ENCODE measurements around the gene PALB2.
"Not testable (repeated sequence)": the region's sequence is repeated elsewhere in the genome, so short reads cannot be mapped to it uniquely, and the experiment has no call there.

The PALB2 gene

DNA sequence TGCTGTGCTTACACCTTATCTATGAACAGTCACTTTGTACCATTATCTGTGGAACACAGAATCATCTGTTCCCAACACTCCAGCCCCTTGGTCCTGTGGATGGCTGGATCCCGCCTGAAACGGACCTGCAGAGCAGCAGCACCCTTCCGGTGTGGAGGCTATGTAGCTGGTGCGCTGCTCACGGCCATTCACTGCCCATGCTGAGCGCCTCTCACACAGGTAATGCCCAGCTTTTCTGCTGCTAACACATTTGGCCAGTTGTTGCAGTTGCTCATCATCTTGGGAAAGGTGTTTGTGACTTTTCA is 26.2 kb upstream of the PALB2 start:
- peaks cover 94% of the 10 kb centered on the region for H3K36me3 Mint-ChIP-seq
- DNase-seq (ENCODE audit: low spot score in 2 of 2), result no peak
- ATAC-seq, result no peak
- no peaks in the 10 kb centered on the region for H3K9me3 Mint-ChIP-seq
- H3K4me3 Mint-ChIP-seq, result no peak overlapping the region
- no peak overlapping the region for H3K27ac Mint-ChIP-seq
- H3K4me1 Mint-ChIP-seq, result peaks cover 24% of the 10 kb centered on the region

DNA sequence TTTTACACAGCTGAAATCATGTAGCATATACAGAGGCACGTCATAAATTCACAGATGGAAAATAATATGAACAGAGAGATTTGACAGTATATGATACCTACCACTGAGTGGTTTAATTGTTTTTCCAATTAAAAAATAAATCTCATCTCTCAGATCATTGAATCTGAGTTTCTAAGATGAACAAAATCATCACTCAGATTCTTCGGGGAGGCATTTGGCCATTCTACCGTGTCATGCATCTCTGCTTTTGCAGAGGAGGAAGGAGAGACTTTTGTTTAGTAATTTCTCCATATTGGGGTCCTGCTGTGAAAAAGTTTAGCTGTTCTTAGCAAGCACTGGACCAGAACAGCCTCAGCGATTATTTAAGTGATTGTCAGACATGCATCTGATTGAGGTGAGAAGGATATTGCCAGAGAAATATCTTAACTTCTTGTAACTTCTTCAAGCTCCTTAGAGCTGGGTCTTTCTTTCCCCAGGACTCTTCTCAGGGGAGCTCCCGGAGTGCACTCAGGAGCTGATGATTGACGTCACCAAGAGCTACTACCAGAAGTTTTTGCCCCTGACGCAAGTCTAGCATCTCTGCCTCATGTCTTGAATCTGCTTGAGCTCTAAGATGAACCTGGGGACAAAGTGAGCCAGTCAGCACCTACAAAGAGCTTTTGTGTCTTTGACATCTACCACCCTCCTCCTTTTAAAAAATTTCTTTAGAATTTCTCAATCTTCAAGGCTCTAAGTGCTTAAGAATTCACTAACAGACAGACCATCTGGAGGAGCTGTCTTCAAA is 25.7 kb upstream of the PALB2 start:
- H3K4me1 Mint-ChIP-seq, result peaks cover 24% of the 10 kb centered on the region

DNA sequence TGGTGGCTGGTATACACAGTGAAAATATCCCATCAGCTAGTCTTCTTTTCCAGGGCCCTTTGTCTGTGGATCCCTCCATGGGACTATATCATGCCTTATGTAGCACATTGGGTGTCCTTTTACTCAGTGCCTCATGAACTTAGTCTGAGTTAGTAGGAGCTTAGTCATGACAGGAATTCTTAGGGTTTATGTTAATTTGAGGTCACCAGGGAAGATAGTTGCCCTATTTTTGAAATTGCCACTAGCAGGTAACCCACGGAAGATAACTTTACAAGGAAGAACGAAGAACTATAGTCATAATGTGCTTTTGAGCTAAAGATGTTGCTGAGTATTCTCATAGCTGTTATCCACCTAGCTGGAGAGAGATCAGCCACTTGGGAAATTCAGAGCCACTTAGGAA is 22.8 kb upstream of the PALB2 start:
- ATAC-seq, result peak; percentile 67
- peaks cover 6% of the 10 kb centered on the region for H3K4me1 Mint-ChIP-seq
- no peak for DNase-seq (ENCODE audit: low spot score in 2 of 2)

More for the DNA sequence above, 25.7 kb upstream of the PALB2 start:
- DNase-seq (ENCODE audit: low spot score in 2 of 2) (no peak), ATAC-seq (no peak)
- Mint-ChIP-seq H3K9me3 (no peaks in the 10 kb centered on the region), H3K36me3 (peaks cover 95% of the 10 kb centered on the region), H3K4me3 (no peak overlapping the region), H3K27ac (no peak overlapping the region)

GRCh38 chr16:23651943-23652468 is 10.9 kb upstream of the PALB2 start:
- peaks cover 33% of the 10 kb centered on the region for H3K4me1 Mint-ChIP-seq
- DNase-seq (ENCODE audit: low spot score in 2 of 2), result no peak
- peak overlapping the region; percentile 11 for H3K27ac Mint-ChIP-seq
- H3K4me3 Mint-ChIP-seq, result no peak overlapping the region
- peaks cover 85% of the 10 kb centered on the region for H3K36me3 Mint-ChIP-seq
- no peaks in the 10 kb centered on the region for H3K9me3 Mint-ChIP-seq
- ATAC-seq, result peak; percentile 51

More for the DNA sequence above, 22.8 kb upstream of the PALB2 start:
- Mint-ChIP-seq H3K9me3 (no peaks in the 10 kb centered on the region), H3K4me3 (no peak overlapping the region), H3K36me3 (peaks cover 99% of the 10 kb centered on the region), H3K27ac (no peak overlapping the region)

DNA sequence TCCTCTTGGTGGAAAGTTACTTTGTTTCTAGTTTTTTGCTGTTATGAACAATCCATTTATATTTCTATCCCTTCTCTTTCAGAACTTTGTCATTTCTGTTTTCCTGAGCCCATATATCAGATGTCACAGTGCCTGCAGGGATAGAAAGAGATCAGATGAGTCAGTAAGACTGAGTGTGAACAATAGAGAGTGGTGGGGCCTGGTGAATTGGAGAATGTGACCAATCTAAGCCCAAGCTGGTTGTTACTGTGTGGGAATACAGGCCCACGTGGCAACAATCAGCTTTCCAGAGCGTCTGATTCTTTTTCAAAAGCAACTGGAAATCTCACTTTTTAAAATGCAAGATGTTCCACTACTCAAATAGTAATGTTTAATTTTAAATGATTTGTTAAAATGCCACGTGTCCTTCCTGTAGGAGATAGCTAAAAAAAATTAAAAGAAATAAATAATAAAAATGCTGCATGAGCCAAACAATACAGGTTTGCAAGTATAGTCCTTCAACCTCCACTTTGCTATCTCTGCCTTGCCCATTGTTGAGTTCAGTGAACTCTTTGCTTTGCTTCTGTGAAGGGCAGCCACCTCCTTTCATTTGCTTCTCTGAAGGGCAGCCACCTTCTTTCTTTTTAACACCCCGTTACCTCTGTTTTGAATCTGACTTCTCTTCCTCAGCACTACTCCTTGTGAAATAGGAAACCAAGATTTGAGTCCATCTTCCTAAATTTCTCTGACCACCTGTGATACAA is 9.7 kb upstream of the PALB2 start:
- Mint-ChIP-seq H3K36me3 (peaks cover 90% of the 10 kb centered on the region), H3K4me3 (no peak overlapping the region), H3K4me1 (peaks cover 39% of the 10 kb centered on the region), H3K9me3 (no peaks in the 10 kb centered on the region), H3K27ac (peak overlapping the region; percentile 11)
- DNase-seq (ENCODE audit: low spot score in 2 of 2) (no peak), ATAC-seq (peak; percentile 66)

- ATAC-seq (no peak), DNase-seq (ENCODE audit: low spot score in 2 of 2) (no peak)
- H3K4me1 Mint-ChIP-seq, result peaks cover 35% of the 10 kb centered on the region
- no peaks in the 10 kb centered on the region for H3K9me3 Mint-ChIP-seq
- peaks cover 79% of the 10 kb centered on the region for H3K36me3 Mint-ChIP-seq
- peak overlapping the region; percentile 97 for H3K27ac Mint-ChIP-seq
- H3K4me3 Mint-ChIP-seq, result peak overlapping the region; percentile 95
Observed at GRCh38 chr16:23642246-23642774, 1.2 kb upstream of the PALB2 start.

GRCh38 chr16:23640615-23640930 is 537 bp downstream of the PALB2 start:
- peak overlapping the region; percentile 95 for H3K4me3 Mint-ChIP-seq
- ATAC-seq, result peak; percentile 9
- peaks cover 78% of the 10 kb centered on the region for H3K36me3 Mint-ChIP-seq
- peaks cover 21% of the 10 kb centered on the region for H3K4me1 Mint-ChIP-seq
- H3K9me3 Mint-ChIP-seq, result no peaks in the 10 kb centered on the region
- no peak for DNase-seq (ENCODE audit: low spot score in 2 of 2)
- peak overlapping the region; percentile 97 for H3K27ac Mint-ChIP-seq

DNA sequence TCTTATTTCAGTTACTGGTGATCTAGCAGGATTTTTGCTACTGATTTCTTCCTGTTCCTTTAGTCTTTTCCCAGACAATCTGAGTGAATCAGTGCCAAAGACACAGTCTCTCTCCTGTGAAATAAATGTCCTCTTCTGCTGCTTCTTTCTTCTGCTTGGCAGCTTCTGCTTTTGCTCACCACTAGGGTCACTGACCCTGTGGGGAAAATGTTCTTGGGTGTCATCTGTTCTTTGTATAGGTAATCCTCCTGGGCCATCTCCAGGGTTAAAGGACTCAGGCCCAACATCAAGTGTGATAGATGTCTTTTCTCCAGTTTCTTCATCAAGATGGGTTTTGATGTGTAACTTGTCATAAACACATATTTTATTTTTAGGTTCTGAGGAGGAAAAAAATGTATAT is 5.2 kb downstream of the PALB2 start:
- no peak for ATAC-seq
- Mint-ChIP-seq H3K36me3 (peaks cover 70% of the 10 kb centered on the region), H3K27ac (no peak overlapping the region), H3K9me3 (no peaks in the 10 kb centered on the region), H3K4me1 (peaks cover 13% of the 10 kb centered on the region), H3K4me3 (no peak overlapping the region)
- DNase-seq (ENCODE audit: low spot score in 2 of 2), result no peak

DNA sequence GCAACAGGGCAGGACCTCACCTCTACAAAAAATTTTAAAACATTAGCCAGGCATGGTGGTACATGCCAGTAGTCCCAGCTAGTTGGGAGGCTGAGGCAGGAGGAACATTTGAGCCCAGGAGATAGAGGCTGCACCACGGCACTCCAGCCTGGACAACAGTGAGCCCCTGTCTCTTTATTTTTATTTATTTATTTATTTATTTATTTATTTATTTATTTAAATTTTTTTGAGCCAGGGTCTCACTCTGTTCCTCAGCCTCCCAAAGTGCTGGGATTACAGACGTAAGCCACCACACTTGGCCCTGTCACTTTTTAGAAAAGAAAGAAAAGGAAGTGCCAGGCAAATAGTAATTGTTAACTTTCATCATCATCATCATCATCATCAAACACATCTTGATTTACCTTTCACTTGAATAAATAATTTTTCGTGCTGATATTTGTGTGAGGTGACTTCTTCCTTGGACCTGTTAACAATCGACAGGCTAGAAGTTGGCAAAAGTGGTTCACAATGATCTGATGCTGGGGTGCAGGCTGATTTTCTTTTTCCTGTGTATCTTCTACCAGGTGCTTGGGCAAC is 6.6 kb downstream of the PALB2 start:
- Mint-ChIP-seq H3K9me3 (no peaks in the 10 kb centered on the region), H3K36me3 (peaks cover 74% of the 10 kb centered on the region), H3K4me1 (peaks cover 6% of the 10 kb centered on the region), H3K27ac (no peak overlapping the region), H3K4me3 (no peak overlapping the region)
- DNase-seq (ENCODE audit: low spot score in 2 of 2) (no peak), ATAC-seq (no peak)

DNA sequence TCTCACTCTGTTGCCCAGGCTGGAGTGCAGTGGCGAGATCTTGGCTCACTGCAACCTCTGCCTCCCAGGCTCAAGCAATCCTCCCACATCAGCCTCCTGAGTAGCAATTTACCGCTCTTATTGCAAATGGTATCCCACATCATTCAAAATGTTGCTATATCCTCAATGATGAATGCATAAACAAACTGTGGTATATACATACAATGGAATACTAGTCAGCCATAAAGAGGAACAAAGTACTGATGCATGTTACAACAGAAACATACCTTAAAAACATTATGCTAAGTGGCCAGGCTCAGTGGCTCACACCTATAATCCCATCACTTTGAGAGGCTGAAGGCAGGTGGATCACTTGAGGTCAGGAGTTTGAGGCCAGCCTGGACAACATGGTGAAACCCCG is 9.2 kb downstream of the PALB2 start:
- peaks cover 89% of the 10 kb centered on the region for H3K36me3 Mint-ChIP-seq
- H3K4me3 Mint-ChIP-seq; H3K27ac Mint-ChIP-seq; H3K9me3 Mint-ChIP-seq; H3K4me1 Mint-ChIP-seq; DNase-seq (ENCODE audit: low spot score in 2 of 2); ATAC-seq: not testable (repeated sequence)

DNA sequence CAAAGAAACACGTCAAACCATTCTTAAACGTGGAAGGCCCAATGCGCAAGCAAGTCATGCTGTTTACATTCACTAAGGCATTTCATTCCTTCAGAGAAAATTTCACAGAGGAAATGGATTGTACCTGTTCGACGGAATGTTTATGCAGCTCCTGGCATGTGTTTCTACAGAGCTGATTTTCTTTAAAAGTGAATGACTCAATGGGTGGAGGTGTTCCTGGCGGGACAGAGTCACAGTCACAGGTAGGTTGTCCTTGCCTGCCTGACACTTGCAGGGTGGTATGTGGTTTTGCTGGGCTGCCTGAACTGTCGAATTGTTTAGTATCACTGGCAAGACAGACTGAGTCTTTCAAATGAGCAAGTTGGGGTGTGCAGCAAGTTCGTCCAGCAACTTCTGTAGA is 11.6 kb downstream of the PALB2 start:
- no peak for ATAC-seq

DNA sequence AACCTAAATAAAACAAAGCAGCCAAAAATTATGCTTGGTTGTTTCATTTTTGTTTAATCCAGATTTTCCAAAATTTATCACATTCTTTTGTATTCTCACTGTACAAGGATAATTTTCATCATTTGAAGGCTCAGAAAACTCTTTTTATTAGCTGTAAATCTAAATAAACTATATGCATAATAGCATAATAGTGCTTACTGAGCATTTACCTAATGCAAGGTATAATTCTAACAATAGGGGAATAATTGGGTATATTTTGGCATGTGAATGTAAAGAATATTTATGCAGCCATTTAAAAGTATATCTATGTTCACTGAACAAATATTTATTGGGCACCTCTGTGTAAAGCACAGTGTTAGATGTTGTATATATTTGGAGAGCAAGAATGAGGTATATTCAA is 17.0 kb downstream of the PALB2 start:
- Mint-ChIP-seq H3K9me3 (no peaks in the 10 kb centered on the region), H3K27ac (no peak overlapping the region), H3K36me3 (peaks cover 99% of the 10 kb centered on the region), H3K4me1 (no peaks in the 10 kb centered on the region), H3K4me3 (no peak overlapping the region)
- no peak for DNase-seq (ENCODE audit: low spot score in 2 of 2)
- no peak for ATAC-seq

More for the DNA sequence above, 11.6 kb downstream of the PALB2 start:
- Mint-ChIP-seq H3K27ac (peak overlapping the region; percentile 56), H3K9me3 (no peaks in the 10 kb centered on the region), H3K4me1 (peaks cover 6% of the 10 kb centered on the region), H3K4me3 (no peak overlapping the region), H3K36me3 (peaks cover 90% of the 10 kb centered on the region)
- DNase-seq (ENCODE audit: low spot score in 2 of 2), result no peak

DNA sequence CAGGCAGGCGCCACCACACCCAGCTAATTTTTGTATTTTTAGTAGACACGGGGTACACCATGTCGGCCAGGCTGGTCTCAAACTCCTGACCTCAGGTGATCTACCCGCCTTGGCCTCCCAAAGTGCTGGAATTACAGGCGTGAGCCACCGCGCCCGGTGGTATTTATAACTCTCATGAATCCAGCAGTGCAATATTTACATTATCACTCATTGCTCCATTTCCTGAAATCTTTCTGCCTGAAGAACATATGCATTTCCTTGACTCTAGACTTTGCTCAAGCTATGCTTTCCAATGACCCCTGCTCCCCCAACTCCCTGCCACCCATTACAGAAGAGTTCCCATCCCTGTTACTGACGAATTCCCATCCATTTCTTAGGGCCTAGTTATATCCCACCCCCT is 25.3 kb downstream of the PALB2 start:
- Mint-ChIP-seq H3K4me3 (no peak overlapping the region), H3K4me1 (no peaks in the 10 kb centered on the region), H3K9me3 (no peaks in the 10 kb centered on the region), H3K36me3 (peaks cover 96% of the 10 kb centered on the region), H3K27ac (peak overlapping the region; percentile 54)
- ATAC-seq (no peak), DNase-seq (ENCODE audit: low spot score in 2 of 2) (no peak)

GRCh38 chr16:23611936-23612335 is 29.2 kb downstream of the PALB2 start:
- H3K9me3 Mint-ChIP-seq, result no peaks in the 10 kb centered on the region
- no peak for DNase-seq (ENCODE audit: low spot score in 2 of 2)
- H3K4me1 Mint-ChIP-seq, result no peaks in the 10 kb centered on the region
- H3K27ac Mint-ChIP-seq, result no peak overlapping the region
- ATAC-seq, result no peak
- peaks cover 75% of the 10 kb centered on the region for H3K36me3 Mint-ChIP-seq
- H3K4me3 Mint-ChIP-seq, result no peak overlapping the region

DNA sequence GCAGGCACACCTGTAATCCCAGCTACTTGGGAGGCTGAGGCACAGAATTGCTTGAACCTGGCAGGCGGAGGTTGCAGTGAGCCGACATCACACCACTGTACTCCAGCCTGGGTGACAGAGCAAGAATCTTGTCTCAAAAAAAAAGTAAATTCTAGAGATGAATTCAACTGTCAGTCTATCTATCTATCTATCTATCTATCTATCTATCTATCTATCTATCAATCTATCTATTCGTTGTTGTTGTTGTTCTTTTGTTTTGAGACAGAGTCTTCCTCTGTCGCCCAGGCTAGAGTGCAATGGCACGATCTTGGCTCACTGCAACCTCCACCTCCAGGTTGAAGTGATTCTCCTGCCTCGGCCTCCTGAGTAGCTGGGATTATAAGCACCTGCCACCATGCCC is 30.2 kb downstream of the PALB2 start:
- DNase-seq (ENCODE audit: low spot score in 2 of 2); H3K27ac Mint-ChIP-seq; H3K4me3 Mint-ChIP-seq; ATAC-seq; H3K4me1 Mint-ChIP-seq; H3K9me3 Mint-ChIP-seq: not testable (repeated sequence)
- H3K36me3 Mint-ChIP-seq, result peaks cover 72% of the 10 kb centered on the region
